Measurements from ENCODE around the gene TCEAL9.
A peak's percentile ranks its signal among the peaks of the same experiment; 100 is the strongest.
"Not testable (repeated sequence)": the region's sequence is repeated elsewhere in the genome, so short reads cannot be mapped to it uniquely, and the experiment has no call there.

TCEAL9 gene

GRCh38 chrX:103356130-103356798 lies at the start of gene TCEAL9:
TSS of gene TCEAL9 (plus strand) at chrX:103356506. CDS start at chrX:103357685, 1,179 bp downstream.
- peak; percentile 74 for DNase-seq

GRCh38 chrX:103309860-103310554 lies 46.3 kb upstream of the TCEAL9 start:
- peak; percentile 4 for DNase-seq

GRCh38 chrX:103310555-103311398 lies 45.5 kb upstream of the TCEAL9 start, which contains the start of gene BEX2:
TSS of gene BEX2 (minus strand) at chrX:103310990. CDS start at chrX:103309976, 1,014 bp downstream.
- peak; percentile 76 for DNase-seq

- no peak for DNase-seq
These were observed 44.9 kb upstream of the TCEAL9 start for GRCh38 chrX:103311399-103311780.

GRCh38 chrX:103329991-103330390 lies 26.3 kb upstream of the TCEAL9 start, which contains the start of gene TCEAL7:
TSS of gene TCEAL7 (plus strand) at chrX:103330239. CDS start at chrX:103331404, 1,165 bp downstream.
- no peak for DNase-seq

- DNase-seq = no peak
These were observed 25.5 kb upstream of the TCEAL9 start for GRCh38 chrX:103330681-103331288.

GRCh38 chrX:103338663-103339062 lies 17.6 kb upstream of the TCEAL9 start:
- DNase-seq = no peak

- peak; percentile 68 for DNase-seq
These were observed 13.2 kb upstream of the TCEAL9 start for GRCh38 chrX:103343105-103343504.

GRCh38 chrX:103344606-103345005 lies 11.7 kb upstream of the TCEAL9 start:
- DNase-seq = no peak

GRCh38 chrX:103347682-103348397 lies 8.5 kb upstream of the TCEAL9 start:
- no peak for DNase-seq

GRCh38 chrX:103356858-103357257 lies 552 bp downstream of the TCEAL9 start:
- DNase-seq = peak; percentile 22

GRCh38 chrX:103357871-103358270 lies 1.6 kb downstream of the TCEAL9 start:
- no peak for DNase-seq

- not testable (repeated sequence) for DNase-seq
These were observed 3.3 kb downstream of the TCEAL9 start for GRCh38 chrX:103359605-103360004.

- DNase-seq = peak; percentile 85
These were observed 3.8 kb downstream of the TCEAL9 start for GRCh38 chrX:103360092-103360491.

- DNase-seq = no peak
These were observed 4.6 kb downstream of the TCEAL9 start for GRCh38 chrX:103360916-103361315.

GRCh38 chrX:103361798-103362197 lies 5.5 kb downstream of the TCEAL9 start:
- DNase-seq = no peak

- no peak for DNase-seq
These were observed 6.2 kb downstream of the TCEAL9 start for GRCh38 chrX:103362474-103362873.

- DNase-seq = no peak
These were observed 6.7 kb downstream of the TCEAL9 start for GRCh38 chrX:103363046-103363445.

GRCh38 chrX:103367502-103367901 lies 11.2 kb downstream of the TCEAL9 start:
- DNase-seq = no peak

GRCh38 chrX:103369479-103369878 lies 13.2 kb downstream of the TCEAL9 start:
- DNase-seq = no peak

- DNase-seq = no peak
These were observed 16.6 kb downstream of the TCEAL9 start for GRCh38 chrX:103372886-103373285.

GRCh38 chrX:103373581-103373980 lies 17.3 kb downstream of the TCEAL9 start:
- DNase-seq = no peak
